ENCODE data around the gene JADE2.

JADE2 gene

GRCh38 chr5:134565791-134566740 lies 40.6 kb downstream of the JADE2 start:
- intact Hi-C loops (cut with DNase I) = no loop called here

GRCh38 chr5:134566741-134567221 lies 41.3 kb downstream of the JADE2 start:
- DNase-seq = peak in 2 of 10 donors; percentile 62 to 79
- intact Hi-C loops (cut with DNase I) = no loop called here

More at GRCh38 chr5:134565791-134566740, 40.6 kb downstream of the JADE2 start:
- DNase-seq = peak in 2 of 10 donors; percentile 55 to 63

GRCh38 chr5:134567641-134568336 lies 42.3 kb downstream of the JADE2 start:
- DNase-seq = peak in 2 of 10 donors; percentile 55
- intact Hi-C loops (cut with DNase I) = no loop called here

- intact Hi-C loops (cut with DNase I) = no loop called here
- peak in 4 of 10 donors; percentile 31 to 88 (median 79) for DNase-seq
Observed at GRCh38 chr5:134568337-134568700, 42.8 kb downstream of the JADE2 start.

- intact Hi-C loops (cut with DNase I) = no loop called here
- peak; percentile 58 to 96 (median 70) for DNase-seq
Observed at GRCh38 chr5:134568761-134569695, 43.6 kb downstream of the JADE2 start.

- DNase-seq = peak in 2 of 10 donors; percentile 54 to 65
- intact Hi-C loops (cut with DNase I) = no loop called here
Observed at GRCh38 chr5:134569758-134570364, 44.4 kb downstream of the JADE2 start.

- intact Hi-C loops (cut with DNase I) = no loop called here
- peak in 2 of 10 donors; percentile 73 to 77 for DNase-seq
Observed at GRCh38 chr5:134570365-134570758, 44.9 kb downstream of the JADE2 start.

- peak in 1 of 10 donors; percentile 52 for DNase-seq
- intact Hi-C loops (cut with DNase I) = no loop called here
Observed at GRCh38 chr5:134570886-134571285, 45.4 kb downstream of the JADE2 start.

- peak in 1 of 10 donors; percentile 78 for DNase-seq
- intact Hi-C loops (cut with DNase I) = no loop called here
Observed at GRCh38 chr5:134571693-134572405, 46.4 kb downstream of the JADE2 start.

- intact Hi-C loops (cut with DNase I) = no loop called here
Observed at GRCh38 chr5:134572811-134573210, 47.3 kb downstream of the JADE2 start.

GRCh38 chr5:134574521-134574920 lies 49.1 kb downstream of the JADE2 start:
- intact Hi-C loops (cut with DNase I) = no loop called here
- peak in 2 of 10 donors; percentile 54 to 60 for DNase-seq

More at GRCh38 chr5:134572811-134573210, 47.3 kb downstream of the JADE2 start:
- no peak for DNase-seq

- DNase-seq = peak in 1 of 10 donors; percentile 55
- intact Hi-C loops (cut with DNase I) = loop anchor here (5.0 kb wide), 2 partner anchors 48 to 163 kb away; partner anchors contain the start of genes CDKN2AIPNL and JADE2
Observed at GRCh38 chr5:134575316-134575715, 49.8 kb downstream of the JADE2 start.

- DNase-seq = peak in 3 of 10 donors; percentile 4 to 65 (median 53)
- intact Hi-C loops (cut with DNase I) = loop anchor here (5.0 kb wide), 2 partner anchors 49 to 164 kb away; partner anchors contain the start of genes CDKN2AIPNL and JADE2
Observed at GRCh38 chr5:134576386-134577021, 51.0 kb downstream of the JADE2 start.

- DNase-seq = peak in 3 of 10 donors; percentile 46 to 75 (median 52)
- intact Hi-C loops (cut with DNase I) = loop anchor here (5.0 kb wide), 2 partner anchors 50 to 165 kb away; partner anchors contain the start of genes CDKN2AIPNL and JADE2
Observed at GRCh38 chr5:134577022-134577795, 51.7 kb downstream of the JADE2 start.

- DNase-seq = peak; percentile 58 to 96 (median 83)
- intact Hi-C loops (cut with DNase I) = loop anchor here (5.0 kb wide), 2 partner anchors 51 to 166 kb away; partner anchors contain the start of genes CDKN2AIPNL and JADE2
Observed at GRCh38 chr5:134577796-134578577, 52.5 kb downstream of the JADE2 start.
